ENCODE results near the gene TTC24.
"Not testable (repeated sequence)": the region's sequence is repeated elsewhere in the genome, so short reads cannot be mapped to it uniquely, and the experiment has no call there.

- TF ChIP-seq CTCF, POLR2A (IDR thresholded peaks at IDR 0.05): not testable (repeated sequence)
Observed at GRCh38 chr1:156587927-156588326, 8.4 kb downstream of the TTC24 start.

Measured in breast epithelium (tissue), 3 donors.